ENCODE results near the gene CCDC158.

CCDC158 gene

GRCh38 chr4:76279462-76279861 is 141.5 kb downstream of the CCDC158 start:
- no peak overlapping the region for H3K4me3 ChIP-seq (replicated peaks in 1 of 2; ENCODE audit: low read depth in 2 of 2, low read length in 2 of 2)
- DNase-seq (ENCODE audit: low read depth in 2 of 2) = no peak
- no peak for TF ChIP-seq CTCF (IDR thresholded peaks at IDR 0.05; ENCODE audit: low read depth, low read length)

- H3K4me3 ChIP-seq (replicated peaks in 1 of 2; ENCODE audit: low read depth in 2 of 2, low read length in 2 of 2) = no peak overlapping the region
- no peak for DNase-seq (ENCODE audit: low read depth in 2 of 2)
- TF ChIP-seq CTCF (IDR thresholded peaks at IDR 0.05; ENCODE audit: low read depth, low read length) = no peak
These were observed 142.4 kb downstream of the CCDC158 start for GRCh38 chr4:76278583-76278982.

GRCh38 chr4:76277667-76278066 is 143.3 kb downstream of the CCDC158 start:
- TF ChIP-seq CTCF (IDR thresholded peaks at IDR 0.05; ENCODE audit: low read depth, low read length) = no peak
- DNase-seq (ENCODE audit: low read depth in 2 of 2) = peak in 1 of 2 donors; percentile 6
- no peak overlapping the region for H3K4me3 ChIP-seq (replicated peaks in 1 of 2; ENCODE audit: low read depth in 2 of 2, low read length in 2 of 2)

GRCh38 chr4:76276813-76277212 is 144.1 kb downstream of the CCDC158 start:
- DNase-seq (ENCODE audit: low read depth in 2 of 2) = no peak
- H3K4me3 ChIP-seq (replicated peaks in 1 of 2; ENCODE audit: low read depth in 2 of 2, low read length in 2 of 2) = no peak overlapping the region
- TF ChIP-seq CTCF (IDR thresholded peaks at IDR 0.05; ENCODE audit: low read depth, low read length) = no peak

GRCh38 chr4:76275486-76276124 is 145.3 kb downstream of the CCDC158 start:
- no peak for DNase-seq (ENCODE audit: low read depth in 2 of 2)
- TF ChIP-seq CTCF (IDR thresholded peaks at IDR 0.05; ENCODE audit: low read depth, low read length) = no peak

GRCh38 chr4:76272999-76273398 is 147.9 kb downstream of the CCDC158 start:
- TF ChIP-seq CTCF (IDR thresholded peaks at IDR 0.05; ENCODE audit: low read depth, low read length) = no peak
- no peak for DNase-seq (ENCODE audit: low read depth in 2 of 2)
- no peak overlapping the region for H3K4me3 ChIP-seq (replicated peaks in 1 of 2; ENCODE audit: low read depth in 2 of 2, low read length in 2 of 2)

More at GRCh38 chr4:76275486-76276124, 145.3 kb downstream of the CCDC158 start:
- H3K4me3 ChIP-seq (replicated peaks in 1 of 2; ENCODE audit: low read depth in 2 of 2, low read length in 2 of 2) = no peak overlapping the region

GRCh38 chr4:76272582-76272981 is 148.4 kb downstream of the CCDC158 start:
- no peak overlapping the region for H3K4me3 ChIP-seq (replicated peaks in 1 of 2; ENCODE audit: low read depth in 2 of 2, low read length in 2 of 2)
- TF ChIP-seq CTCF (IDR thresholded peaks at IDR 0.05; ENCODE audit: low read depth, low read length) = no peak
- no peak for DNase-seq (ENCODE audit: low read depth in 2 of 2)

All from cardiac fibroblast (primary cell).